ENCODE measurements around the gene DNAAF5. TPM values are rescaled to one million over a fixed set of nuclear protein-coding genes. Genes with fewer than 3 reads are reported as not detected.

DNAAF5 gene
- total RNA-seq, 6 experiments from 2014 or later, result 9.5 to 22.8 (median 10.5) TPM

DNA sequence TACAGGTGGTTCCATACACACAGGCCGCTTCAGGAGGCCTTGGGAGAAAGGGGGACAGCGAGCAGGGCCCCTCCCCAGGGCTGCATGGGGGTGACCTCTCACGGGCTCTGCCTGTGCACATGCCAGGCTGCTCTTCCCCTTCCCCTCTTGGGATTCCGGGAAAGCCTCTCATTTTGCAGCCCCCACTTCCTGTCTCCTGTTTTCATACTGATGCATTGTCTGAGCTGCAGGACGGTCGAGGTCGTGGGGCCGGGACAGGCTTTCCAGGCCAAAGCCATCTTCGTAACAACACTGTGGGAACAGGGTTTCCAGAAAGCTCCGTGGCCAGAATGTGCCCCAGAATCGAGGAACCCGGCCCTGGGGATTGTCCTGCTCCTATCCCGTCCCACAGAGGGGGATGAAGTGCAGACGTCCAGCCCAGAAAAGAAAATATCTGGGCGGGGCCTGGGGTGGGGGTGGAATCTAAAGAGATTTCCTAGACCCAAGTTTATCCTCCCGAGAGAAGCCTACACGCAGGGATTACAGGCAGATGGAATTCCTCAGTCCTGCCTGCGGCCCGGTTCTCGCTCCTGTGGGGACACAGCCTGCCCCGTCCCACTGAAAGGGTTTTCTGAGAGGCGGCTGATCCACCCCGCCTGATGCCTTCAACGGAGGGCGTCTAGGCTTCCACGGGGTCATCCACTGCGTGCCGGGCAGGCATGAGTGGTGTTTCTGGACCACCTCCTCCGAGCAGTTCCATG is 29.5 kb upstream of the DNAAF5 start:
- H3K4me1 ChIP-seq, result no peaks in the 10 kb centered on the region
- ATAC-seq, result peak; percentile 45 to 73 (median 56)
- peaks cover 0 to 2% (median 0%) of the 10 kb centered on the region in 4 donors for H3K36me3 ChIP-seq
- intact Hi-C loops (cut with DNase I), result no loop called here
- no peaks in the 10 kb centered on the region for H3K9me3 ChIP-seq
- 58% methylated on average over 3 of the region's 29 CpGs for WGBS (ENCODE audit: insufficient coverage, low coverage, low lambda C conversion rate, missing lambda C conversion rate)
- peak overlapping the region in 2 of 3 donors; percentile 15 to 47 for H3K27ac ChIP-seq
- H3K4me3 ChIP-seq, result no peak overlapping the region
- no peak for TF ChIP-seq POLR2A (IDR thresholded peaks at IDR 0.05)
- TF ChIP-seq, protein P1, sequence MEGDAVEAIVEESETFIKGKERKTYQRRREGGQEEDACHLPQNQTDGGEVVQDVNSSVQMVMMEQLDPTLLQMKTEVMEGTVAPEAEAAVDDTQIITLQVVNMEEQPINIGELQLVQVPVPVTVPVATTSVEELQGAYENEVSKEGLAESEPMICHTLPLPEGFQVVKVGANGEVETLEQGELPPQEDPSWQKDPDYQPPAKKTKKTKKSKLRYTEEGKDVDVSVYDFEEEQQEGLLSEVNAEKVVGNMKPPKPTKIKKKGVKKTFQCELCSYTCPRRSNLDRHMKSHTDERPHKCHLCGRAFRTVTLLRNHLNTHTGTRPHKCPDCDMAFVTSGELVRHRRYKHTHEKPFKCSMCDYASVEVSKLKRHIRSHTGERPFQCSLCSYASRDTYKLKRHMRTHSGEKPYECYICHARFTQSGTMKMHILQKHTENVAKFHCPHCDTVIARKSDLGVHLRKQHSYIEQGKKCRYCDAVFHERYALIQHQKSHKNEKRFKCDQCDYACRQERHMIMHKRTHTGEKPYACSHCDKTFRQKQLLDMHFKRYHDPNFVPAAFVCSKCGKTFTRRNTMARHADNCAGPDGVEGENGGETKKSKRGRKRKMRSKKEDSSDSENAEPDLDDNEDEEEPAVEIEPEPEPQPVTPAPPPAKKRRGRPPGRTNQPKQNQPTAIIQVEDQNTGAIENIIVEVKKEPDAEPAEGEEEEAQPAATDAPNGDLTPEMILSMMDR (IDR thresholded peaks at IDR 0.05), result no peak
- DNase-seq, result peak in 2 of 3 donors; percentile 34 to 37
- no peaks in the 10 kb centered on the region for H3K27me3 ChIP-seq

DNA sequence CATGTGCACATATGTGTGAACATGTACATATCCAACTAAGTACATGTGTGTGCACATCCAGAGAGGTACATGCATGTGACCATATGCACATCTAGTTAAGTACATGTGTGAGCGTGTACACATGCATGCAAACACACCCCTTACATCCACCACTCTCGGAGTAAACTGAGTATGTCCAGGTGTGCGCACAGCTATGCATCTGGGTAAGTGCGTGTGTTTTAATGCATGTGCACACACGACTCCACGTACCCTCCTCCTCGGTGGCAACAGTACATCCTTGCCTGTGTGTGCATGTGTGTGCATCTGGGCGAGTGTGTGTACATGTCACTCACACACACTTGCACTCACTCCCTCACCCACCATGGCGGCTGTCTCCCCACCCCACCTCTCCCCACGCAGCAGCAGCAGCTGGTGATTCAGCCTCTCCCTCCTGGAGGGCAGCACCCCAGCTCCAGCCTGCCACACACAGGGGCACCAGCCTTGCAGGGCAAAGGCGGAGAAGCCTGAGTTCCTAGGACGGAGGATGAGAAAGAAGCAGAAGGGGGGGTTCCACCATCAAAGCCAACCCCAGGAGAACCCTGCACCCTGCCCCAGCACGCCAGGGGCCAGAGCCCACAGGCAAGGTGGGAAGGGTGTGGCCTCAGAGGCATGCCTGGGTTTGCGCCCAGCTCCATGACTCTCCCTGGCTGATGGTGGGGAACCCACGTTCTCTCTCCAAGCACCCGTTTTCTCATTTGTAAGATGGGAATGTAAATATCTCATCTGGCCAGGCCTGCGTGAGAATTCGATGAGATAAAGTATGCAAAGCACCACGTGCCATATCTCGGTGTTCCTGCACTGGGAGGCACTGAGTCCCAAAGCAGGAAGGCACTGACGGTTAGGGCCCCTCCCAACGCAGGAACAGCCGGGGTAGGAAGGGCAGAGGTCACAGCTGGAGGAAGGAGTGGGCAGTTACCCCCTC is 27.7 kb upstream of the DNAAF5 start:
- no peak overlapping the region for H3K4me3 ChIP-seq
- no peak overlapping the region for H3K27ac ChIP-seq
- intact Hi-C loops (cut with DNase I), result no loop called here
- DNase-seq (peak in 1 of 3 donors; percentile 31), ATAC-seq (peak; percentile 54 to 78 (median 70))
- no peaks in the 10 kb centered on the region for H3K9me3 ChIP-seq
- 81% methylated on average over 17 of the region's 23 CpGs for WGBS (ENCODE audit: insufficient coverage, low coverage, low lambda C conversion rate, missing lambda C conversion rate)
- TF ChIP-seq POLR2A (IDR thresholded peaks at IDR 0.05), result no peak
- no peaks in the 10 kb centered on the region for H3K4me1 ChIP-seq
- no peaks in the 10 kb centered on the region for H3K27me3 ChIP-seq
- H3K36me3 ChIP-seq, result no peaks in the 10 kb centered on the region

DNA sequence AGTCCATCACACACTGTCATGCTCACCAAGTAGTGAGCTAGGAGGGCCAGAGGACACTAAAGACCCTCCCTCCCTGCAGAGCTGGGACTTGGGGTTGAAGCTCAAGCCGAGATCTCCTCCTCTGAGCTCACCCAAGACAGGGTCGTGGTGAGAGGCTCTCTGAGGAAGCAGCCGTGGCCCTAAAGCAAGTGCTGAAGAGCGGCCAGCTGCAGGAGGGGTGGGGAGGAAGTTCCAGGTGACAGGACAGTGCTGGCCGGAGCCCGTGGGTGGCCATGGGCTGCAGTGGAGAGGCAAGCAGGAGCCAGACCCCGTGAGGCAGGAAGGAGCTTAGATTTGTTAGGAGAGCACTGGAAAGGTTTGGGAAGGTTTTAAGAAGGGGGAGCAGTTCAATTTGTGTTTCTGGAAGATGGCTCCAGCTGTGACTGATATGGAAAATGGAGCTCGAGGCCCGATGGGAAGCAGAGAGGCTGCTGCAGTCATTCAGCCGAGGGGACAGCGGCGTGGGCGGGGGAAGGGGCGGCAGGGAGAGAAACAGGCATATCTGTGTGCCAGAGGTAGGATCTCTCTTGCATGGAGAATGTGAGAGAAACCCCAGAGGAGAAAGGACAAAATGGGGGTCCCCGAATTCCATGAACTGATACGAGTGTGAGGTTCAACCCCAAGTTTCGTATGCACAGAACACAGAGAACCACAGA is 26.9 kb upstream of the DNAAF5 start:
- intact Hi-C loops (cut with DNase I), result no loop called here
- peak in 1 of 4 donors; percentile 34 for ATAC-seq

DNA sequence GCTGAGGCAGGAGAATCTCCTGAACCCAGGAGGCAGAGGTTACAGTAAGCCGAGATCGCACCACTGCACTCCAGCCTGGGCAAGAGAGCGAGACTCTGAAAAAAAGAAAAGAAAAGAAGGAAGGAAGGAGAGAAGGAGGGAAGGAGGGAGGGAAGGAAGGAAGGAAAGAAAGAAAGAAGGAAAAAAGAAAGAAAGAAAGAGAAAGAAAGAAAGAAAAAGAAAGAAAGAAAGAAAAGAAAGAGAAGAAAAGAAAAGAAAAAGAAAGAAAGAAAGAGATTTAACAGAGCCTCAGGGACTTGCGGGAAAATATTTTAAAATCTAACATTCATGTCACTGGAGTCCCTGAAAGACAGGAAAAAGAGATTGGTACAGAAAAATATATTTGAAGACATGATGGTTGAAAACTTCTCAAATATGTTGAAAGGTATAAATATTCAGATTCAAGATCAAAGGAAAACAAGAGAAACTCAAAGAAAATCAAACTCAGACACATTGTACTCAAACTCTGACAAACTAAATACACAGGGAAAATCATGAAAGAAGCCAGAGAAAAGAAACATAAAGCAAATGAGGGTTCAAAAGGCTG is 25.3 kb upstream of the DNAAF5 start:
- Histone ChIP-seq H3K9me3 (no peaks in the 10 kb centered on the region), H3K27me3 (no peaks in the 10 kb centered on the region), H3K27ac (no peak overlapping the region), H3K36me3 (no peaks in the 10 kb centered on the region), H3K4me3 (no peak overlapping the region), H3K4me1 (no peaks in the 10 kb centered on the region)
- WGBS (ENCODE audit: insufficient coverage, low coverage, low lambda C conversion rate, missing lambda C conversion rate), result 94% methylated on average over 1 of the region's 4 CpGs
- intact Hi-C loops (cut with DNase I), result no loop called here
- no peak for DNase-seq
- no peak for TF ChIP-seq POLR2A (IDR thresholded peaks at IDR 0.05)
- TF ChIP-seq, protein P1 (IDR thresholded peaks at IDR 0.05), result no peak
- ATAC-seq, result no peak

More for the DNA sequence above, 26.9 kb upstream of the DNAAF5 start:
- Histone ChIP-seq H3K9me3 (no peaks in the 10 kb centered on the region), H3K36me3 (no peaks in the 10 kb centered on the region), H3K4me1 (no peaks in the 10 kb centered on the region), H3K27ac (no peak overlapping the region), H3K4me3 (no peak overlapping the region), H3K27me3 (no peaks in the 10 kb centered on the region)
- peak in 1 of 3 donors; percentile 27 for DNase-seq
- WGBS (ENCODE audit: insufficient coverage, low coverage, low lambda C conversion rate, missing lambda C conversion rate), result 90% methylated on average over 9 of the region's 17 CpGs
- TF ChIP-seq, protein P1 (IDR thresholded peaks at IDR 0.05), result no peak
- no peak for TF ChIP-seq POLR2A (IDR thresholded peaks at IDR 0.05)
